IMR-90 (cell line): ENCODE results near the gene ATOSB. TPM values are rescaled to one million over a fixed set of nuclear protein-coding genes. Genes with fewer than 3 reads are reported as not detected.
A peak's percentile ranks its signal among the peaks of the same experiment; 100 is the strongest.

Experiments used
- ATAC-seq: fragments of 200-7000 bp; cut with Tn5 transposase; 2 replicates; pipeline ENCODE4 v1.9.1; 2020; ENCODE audit warnings: low read depth, mild to moderate bottlenecking, moderate library complexity
- BruUV-seq: library from RNA; stranded (reverse); fragments of 400-500 nt; replicated peaks from 2 replicates; lab custom pipeline; 2021; lab: Mats Ljungman, UMichigan
- CTCF ChIA-PET: fragments of 300-600 bp; formaldehyde crosslinking; extraction: SDS; loops from one replicate; lab custom pipeline; 2021; ENCODE audit warnings: antibody characterized with exemption; lab: Yijun Ruan, JAX
- POLR2A ChIA-PET: fragments of 300-600 bp; sonication (Branson Sonifier 250); formaldehyde crosslinking; loops from one replicate; lab custom pipeline; 2022; ENCODE audit warnings: antibody characterized with exemption; ENCODE audit not compliant: unreplicated experiment; lab: Charles Lee
- DNase-seq: peaks from one replicate; pipeline ENCODE4 v3.0.0; 2013
- H2AFZ ChIP-seq: replicated peaks from 2 replicates; pipeline ENCODE3; 2013; ENCODE audit warnings: low read length, mild to moderate bottlenecking; ENCODE audit not compliant: poor library complexity
- H2AK5ac ChIP-seq: 2 replicates; pipeline ENCODE4 v1.6.1; 2013; ENCODE audit warnings: low read depth, low read length, inconsistent platforms
- H2AK9ac ChIP-seq: replicated peaks from 2 replicates; pipeline ENCODE3; 2013; ENCODE audit warnings: mild to moderate bottlenecking, low read depth, low read length, moderate library complexity; ENCODE audit not compliant: poor library complexity
- H2BK120ac ChIP-seq: 2 replicates; pipeline ENCODE4 v1.6.1; 2013; ENCODE audit warnings: low read depth, low read length, inconsistent platforms
- H2BK15ac ChIP-seq: 3 replicates; pipeline ENCODE4 v1.6.1; 2013; ENCODE audit warnings: low read depth, low read length, inconsistent platforms
- H2BK20ac ChIP-seq: 2 replicates; pipeline ENCODE4 v1.6.1; 2013; ENCODE audit warnings: low read depth, mild to moderate bottlenecking, inconsistent platforms, low read length, moderate library complexity
- H2BK5ac ChIP-seq: 2 replicates; pipeline ENCODE4 v1.6.1; 2013; ENCODE audit warnings: mild to moderate bottlenecking, low read depth, low read length, inconsistent platforms; ENCODE audit not compliant: poor library complexity, severe bottlenecking
- H3K14ac ChIP-seq: replicated peaks from 2 replicates; pipeline ENCODE4 v1.6.1; 2013; ENCODE audit warnings: low read depth, low read length, inconsistent platforms
- H3K18ac ChIP-seq: 2 replicates; pipeline ENCODE4 v1.6.1; 2013; ENCODE audit warnings: low read depth, low read length, control low read depth
- H3K23ac ChIP-seq: 2 replicates; pipeline ENCODE4 v1.6.1; 2013; ENCODE audit warnings: low read depth, low read length, inconsistent platforms
- H3K27ac ChIP-seq: 2 replicates; pipeline ENCODE4 v1.5.1; 2013; ENCODE audit warnings: mild to moderate bottlenecking, control low read depth, low read length; ENCODE audit not compliant: insufficient read depth
- H3K27me3 ChIP-seq: 2 replicates; pipeline ENCODE4 v1.6.1; 2013; ENCODE audit warnings: low read length; ENCODE audit not compliant: control insufficient read depth, insufficient read depth
- H3K36me3 ChIP-seq: 2 replicates; pipeline ENCODE4 v1.6.1; 2013; ENCODE audit warnings: low read length, mixed read lengths; ENCODE audit not compliant: control insufficient read depth, insufficient read depth
- H3K4ac ChIP-seq: 2 replicates; pipeline ENCODE4 v1.6.1; 2013; ENCODE audit warnings: low read depth, low read length, inconsistent platforms
- H3K4me1 ChIP-seq: 2 replicates; pipeline ENCODE4 v1.6.1; 2013; ENCODE audit warnings: low read length, mixed read lengths; ENCODE audit not compliant: control insufficient read depth, insufficient read depth
- H3K4me2 ChIP-seq: 2 replicates; pipeline ENCODE4 v1.6.1; 2013; ENCODE audit warnings: low read depth, mild to moderate bottlenecking, control low read depth, low read length, moderate library complexity
- H3K4me3 ChIP-seq: 2 replicates; pipeline ENCODE4 v1.5.1; 2013; ENCODE audit warnings: low read depth, mild to moderate bottlenecking, control low read depth, low read length, moderate library complexity; ENCODE audit not compliant: insufficient read depth
- H3K56ac ChIP-seq: 2 replicates; pipeline ENCODE4 v1.6.1; 2013; ENCODE audit warnings: low read length, inconsistent platforms; ENCODE audit not compliant: insufficient read depth; ENCODE audit errors: extremely low read depth
- H3K79me1 ChIP-seq, 2 experiments: 2 replicates each; pipeline ENCODE4 v1.6.1; 2013; ENCODE audit warnings: low read length in 2 of 2, inconsistent platforms in 1 of 2, low read depth in 1 of 2
- H3K9ac ChIP-seq: 2 replicates; pipeline ENCODE4 v1.6.1; 2013; ENCODE audit warnings: low read depth, low read length, control low read depth
- H3K9me1 ChIP-seq: 2 replicates; pipeline ENCODE4 v1.6.1; 2013; ENCODE audit warnings: low read length, inconsistent platforms; ENCODE audit not compliant: insufficient read depth
- H3K9me3 ChIP-seq: 2 replicates; pipeline ENCODE4 v1.6.1; 2013; ENCODE audit warnings: low read length; ENCODE audit not compliant: control insufficient read depth, insufficient read depth
- H4K20me1 ChIP-seq: 2 replicates; pipeline ENCODE4 v1.6.1; 2013; ENCODE audit warnings: low read length, inconsistent platforms; ENCODE audit not compliant: insufficient read depth
- H4K5ac ChIP-seq: 2 replicates; pipeline ENCODE4 v1.6.1; 2013; ENCODE audit warnings: mild to moderate bottlenecking, low read depth, low read length, control low read depth
- H4K8ac ChIP-seq, 2 experiments: 2 replicates each; pipeline ENCODE4 v1.6.1; 2013; ENCODE audit warnings: low read depth in 2 of 2, low read length in 2 of 2, control low read depth in 1 of 2, inconsistent platforms in 1 of 2
- H4K91ac ChIP-seq: 2 replicates; pipeline ENCODE4 v1.6.1; 2013; ENCODE audit warnings: low read depth, low read length, inconsistent platforms; ENCODE audit not compliant: insufficient read depth
- CEBPB ChIP-seq: IDR thresholded peaks from 2 replicates; pipeline ENCODE4 v1.6.1; 2012; ENCODE audit warnings: low read depth, low read length, improper control_type of control experiment
- CHD1 ChIP-seq: IDR thresholded peaks from 2 replicates; pipeline ENCODE4 v1.6.1; 2012; ENCODE audit warnings: low read depth, low read length, improper control_type of control experiment
- CTCF ChIP-seq: conservative IDR thresholded peaks from 2 replicates; pipeline ENCODE4 v1.5.1; 2012; ENCODE audit warnings: mild to moderate bottlenecking, low read depth, low read length, improper control_type of control experiment
- FOS ChIP-seq: fragments of 150-350 bp; IDR thresholded peaks from 2 replicates; pipeline ENCODE4 v1.6.1; 2016; ENCODE audit warnings: low read depth, low read length
- MAFK ChIP-seq: IDR thresholded peaks from 2 replicates; pipeline ENCODE4 v1.6.1; 2012; ENCODE audit warnings: low read depth, low read length, improper control_type of control experiment
- MXI1 ChIP-seq: IDR thresholded peaks from 2 replicates; pipeline ENCODE4 v1.6.1; 2012; ENCODE audit warnings: low read depth, mild to moderate bottlenecking, low read length, moderate library complexity, borderline replicate concordance
- NFE2L2 ChIP-seq: fragments of 150-350 bp; IDR thresholded peaks from 2 replicates; pipeline ENCODE4 v1.6.1; 2016; ENCODE audit warnings: low read depth, mild to moderate bottlenecking, low read length
- POLR2A ChIP-seq: IDR thresholded peaks from 2 replicates; pipeline ENCODE4 v1.6.1; 2012; ENCODE audit warnings: mild to moderate bottlenecking, low read depth, low read length
- RAD21 ChIP-seq: IDR thresholded peaks from 2 replicates; pipeline ENCODE4 v1.6.1; 2012; ENCODE audit warnings: low read length, improper control_type of control experiment
- WGBS, 2 experiments: methylation state at CpG; one replicate each; pipeline versions ENCODE4 v1.1.5 to v1.1.7; 2013; ENCODE audit warnings: missing lambda C conversion rate in 2 of 2; ENCODE audit not compliant: insufficient read length in 1 of 2; ENCODE audit errors: extremely low coverage in 2 of 2; 5-methylcytosine and 5-hydroxymethylcytosine counted together
- dilution Hi-C: fragments of 300-500 bp; cut with HindIII; formaldehyde crosslinking; loops from one replicate; pipeline ENCODE4 v1.14.3; 2018; ENCODE audit warnings: low sequenced_read_pairs; ENCODE audit not compliant: unreplicated experiment
- in situ Hi-C: fragments of 300-500 bp; cut with MboI; formaldehyde crosslinking; loops from 3 replicates; pipeline ENCODE4 v1.14.3; 2019; ENCODE audit warnings: low sequenced_read_pairs, inconsistent platforms, mixed read lengths
- intact Hi-C: fragments of 100-400 bp; cut with micrococcal nuclease; formaldehyde crosslinking; loops from 2 replicates; pipeline ENCODE4 v1.10.0; 2022
- polyA plus RNA-seq, 3 experiments: library from polyadenylated mRNA; depleted of rRNA; stranded (reverse); fragments of >200 nt; gene quantifications; 2 replicates each; pipeline ENCODE4 v1.2.3, GENCODE V29; 2012; ENCODE audit warnings: low replicate concordance in 1 of 3
- total RNA-seq: library from RNA; depleted of rRNA; stranded (reverse); fragments of >200 nt; gene quantifications from 2 replicates; pipeline ENCODE4 v1.2.3, GENCODE V29; 2012
- TF ChIP-seq, protein P1 (sequence below): fragments of 150-350 bp; IDR thresholded peaks from 2 replicates; pipeline ENCODE4 v1.6.1; 2016; ENCODE audit warnings: low read depth, mild to moderate bottlenecking, low read length, moderate library complexity, borderline replicate concordance
- TF ChIP-seq, protein P2 (sequence below): fragments of 150-350 bp; IDR thresholded peaks from 2 replicates; pipeline ENCODE4 v1.6.1; 2017; ENCODE audit warnings: mild to moderate bottlenecking, antibody characterized with exemption, low read length, low read depth

ATOSB gene
- total and polyA plus RNA-seq, 2 of the 4 experiments (the other 2 are of a cell fraction) = 12.0 to 40.2 TPM

- CTCF ChIA-PET = no interaction called here
- ATAC-seq = no peak
- in situ Hi-C loops = no loop called here
These were observed 49.0 kb upstream of the ATOSB start for GRCh38 chr9:35164711-35165110.

More at GRCh38 chr9:35164711-35165110, 49.0 kb upstream of the ATOSB start:
- Histone ChIP-seq H2AFZ (no peak overlapping the region), H3K4me1 (no peaks in the 10 kb centered on the region), H3K4ac (no peak overlapping the region), H3K18ac (no peak overlapping the region), H3K9me3 (no peaks in the 10 kb centered on the region), H2AK9ac (no peak overlapping the region), H2BK15ac (no peak overlapping the region), H2BK5ac (no peak overlapping the region), H3K4me2 (peak overlapping the region; percentile 2; the same call in 1 of the 2 replicates), H3K9ac (0 out of 2 replicates have a peak overlapping the region, but pooled peaks have one; percentile 5), H3K4me3 (no peak overlapping the region), H3K27me3 (no peaks in the 10 kb centered on the region), H4K5ac (no peak overlapping the region), H3K14ac (0 out of 2 replicates have a peak overlapping the region, but pooled peaks have one; percentile 18), H3K79me1 (peaks cover 10 to 18% of the 10 kb centered on the region in 2 experiments; a peak in 3 of 4 replicates), H4K20me1 (no peaks in the 10 kb centered on the region), H3K27ac (no peak overlapping the region), H3K23ac (0 out of 2 replicates have a peak overlapping the region, but pooled peaks have one; percentile 5), H4K91ac (no peak overlapping the region), H4K8ac (no peak overlapping the region), H3K36me3 (no peaks in the 10 kb centered on the region), H2AK5ac (no peak overlapping the region), H2BK20ac (no peak overlapping the region), H2BK120ac (no peak overlapping the region), H3K56ac (no peak overlapping the region), H3K9me1 (no peaks in the 10 kb centered on the region; the same call in 1 of the 2 replicates)
- 75% methylated on average over 2 of the region's 3 CpGs; no CpG with 5 or more reads in 1 of the 2 experiments for WGBS, 2 experiments
- dilution Hi-C loops = no loop called here
- intact Hi-C loops = no loop called here
- TF ChIP-seq CEBPB (no peak), NFE2L2 (no peak), CTCF (no peak), CHD1 (no peak), MAFK (no peak), FOS (no peak), MXI1 (no peak), POLR2A (no peak), RAD21 (no peak)
- TF ChIP-seq, protein P1, sequence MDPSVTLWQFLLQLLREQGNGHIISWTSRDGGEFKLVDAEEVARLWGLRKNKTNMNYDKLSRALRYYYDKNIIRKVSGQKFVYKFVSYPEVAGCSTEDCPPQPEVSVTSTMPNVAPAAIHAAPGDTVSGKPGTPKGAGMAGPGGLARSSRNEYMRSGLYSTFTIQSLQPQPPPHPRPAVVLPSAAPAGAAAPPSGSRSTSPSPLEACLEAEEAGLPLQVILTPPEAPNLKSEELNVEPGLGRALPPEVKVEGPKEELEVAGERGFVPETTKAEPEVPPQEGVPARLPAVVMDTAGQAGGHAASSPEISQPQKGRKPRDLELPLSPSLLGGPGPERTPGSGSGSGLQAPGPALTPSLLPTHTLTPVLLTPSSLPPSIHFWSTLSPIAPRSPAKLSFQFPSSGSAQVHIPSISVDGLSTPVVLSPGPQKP = no peak
- TF ChIP-seq, protein P2, sequence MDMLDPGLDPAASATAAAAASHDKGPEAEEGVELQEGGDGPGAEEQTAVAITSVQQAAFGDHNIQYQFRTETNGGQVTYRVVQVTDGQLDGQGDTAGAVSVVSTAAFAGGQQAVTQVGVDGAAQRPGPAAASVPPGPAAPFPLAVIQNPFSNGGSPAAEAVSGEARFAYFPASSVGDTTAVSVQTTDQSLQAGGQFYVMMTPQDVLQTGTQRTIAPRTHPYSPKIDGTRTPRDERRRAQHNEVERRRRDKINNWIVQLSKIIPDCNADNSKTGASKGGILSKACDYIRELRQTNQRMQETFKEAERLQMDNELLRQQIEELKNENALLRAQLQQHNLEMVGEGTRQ = no peak
- peak; percentile 58 for DNase-seq
- BruUV-seq = no TSS peak
- POLR2A ChIA-PET = no interaction called here
